Measurements from ENCODE around the gene AP1G2. TPM values are rescaled to one million over a fixed set of nuclear protein-coding genes. Genes with fewer than 3 reads are reported as not detected.

AP1G2 gene
- total and polyA plus RNA-seq, 2 of the 13 experiments (the other 11 are each of a cell fraction or from before 2014, with no cell fraction given): 96.9 to 611 TPM

GRCh38 chr14:23569443-23570151 lies 2.0 kb upstream of the AP1G2 start (continued):
- peak; percentile 64; the same call in 1 of the 2 replicates for TF ChIP-seq NRL (CRISPR knock-in tag; IDR thresholded peaks at IDR 0.05; ENCODE audit: borderline replicate concordance)
- 0 out of 2 replicates have a peak, but pooled peaks have one; percentile 12 for TF ChIP-seq PRDM10 (CRISPR knock-in tag; IDR thresholded peaks at IDR 0.05; ENCODE audit: low read depth)
- TF ChIP-seq ZNF512 (CRISPR knock-in tag; IDR thresholded peaks at IDR 0.05): peak; percentile 93; the same call in 1 of the 2 replicates
- peak; percentile 38; the same call in 1 of the 2 replicates for TF ChIP-seq CTCF (CRISPR knock-in tag; IDR thresholded peaks at IDR 0.05)
- peak; percentile 60; the same call in 1 of the 2 replicates for TF ChIP-seq ZBTB7B (CRISPR knock-in tag; IDR thresholded peaks at IDR 0.05)
- peak; percentile 37; the same call in 1 of the 2 replicates for TF ChIP-seq PATZ1 (CRISPR knock-in tag; IDR thresholded peaks at IDR 0.05)
- no peak; the same call in 1 of the 2 replicates for TF ChIP-seq U2AF2 (IDR thresholded peaks at IDR 0.05; ENCODE audit: low read depth, low read length)
